ENCODE results near the gene VSX1. TPM values are rescaled to one million over a fixed set of nuclear protein-coding genes. Genes with fewer than 3 reads are reported as not detected.

The VSX1 gene
- total RNA-seq, 1 donor from 2014 or later: not detected

Other genes starting within 250 kb of the VSX1 start
- gene CST7, start 132.9 kb downstream of the VSX1 start, total RNA-seq: 78.4 and 80.0 TPM in 2 replicates
- 40.7 and 42.3 TPM in 2 replicates for gene APMAP, start 89.4 kb downstream of the VSX1 start, total RNA-seq
- gene ACSS1, start 24.0 kb downstream of the VSX1 start, total RNA-seq: 32.0 and 34.5 TPM in 2 replicates
- gene ENTPD6, start 113.6 kb upstream of the VSX1 start, total RNA-seq: 38.2 and 39.0 TPM in 2 replicates
- 32.2 and 32.3 TPM in 2 replicates for gene PYGB, start 165.9 kb upstream of the VSX1 start, total RNA-seq